ENCODE results near the gene RGS6. TPM values are rescaled to one million over a fixed set of nuclear protein-coding genes. Genes with fewer than 3 reads are reported as not detected.

RGS6 gene
- total RNA-seq, 6 donors from 2014 or later = 0.83 to 12.9 (median 2.2) TPM; not detected in 1

DNA sequence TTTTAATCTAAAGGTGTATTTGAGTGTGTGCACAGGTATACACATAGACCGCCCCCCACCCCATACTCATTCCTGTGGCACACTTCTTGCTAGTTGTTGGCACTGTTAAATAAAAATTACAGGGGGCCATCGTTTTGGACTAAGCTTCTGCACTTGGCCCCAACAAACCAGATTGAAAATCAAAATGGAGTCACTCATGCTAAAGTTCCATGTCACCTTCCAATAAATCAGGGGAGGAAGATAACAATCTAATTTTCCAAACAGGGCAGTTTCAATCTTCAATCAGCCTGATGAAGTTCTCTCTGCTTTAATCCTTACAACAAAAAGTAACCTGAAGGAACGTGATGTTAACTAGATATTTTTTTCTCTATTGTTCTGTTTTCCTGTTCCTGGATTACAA, 78.2 kb downstream of the RGS6 start:
- 70 to 75% methylated on average over 3 of the region's 3 CpGs for WGBS, 2 donors
- Histone ChIP-seq H3K36me3 (no peaks in the 10 kb centered on the region), H3K4me1 (no peaks in the 10 kb centered on the region), H3K27me3 (no peaks in the 10 kb centered on the region), H3K27ac (no peak overlapping the region), H3K4me3 (no peak overlapping the region), H3K9me3 (no peaks in the 10 kb centered on the region)
- DNase-seq = no peak
- TF ChIP-seq POLR2AphosphoS5 (IDR thresholded peaks at IDR 0.05) (no peak), CTCF (IDR thresholded peaks at IDR 0.05) (no peak), POLR2A (IDR thresholded peaks at IDR 0.05) (no peak)
- no peak for ATAC-seq (ENCODE audit: low FRiP score in 2 of 2)

DNA sequence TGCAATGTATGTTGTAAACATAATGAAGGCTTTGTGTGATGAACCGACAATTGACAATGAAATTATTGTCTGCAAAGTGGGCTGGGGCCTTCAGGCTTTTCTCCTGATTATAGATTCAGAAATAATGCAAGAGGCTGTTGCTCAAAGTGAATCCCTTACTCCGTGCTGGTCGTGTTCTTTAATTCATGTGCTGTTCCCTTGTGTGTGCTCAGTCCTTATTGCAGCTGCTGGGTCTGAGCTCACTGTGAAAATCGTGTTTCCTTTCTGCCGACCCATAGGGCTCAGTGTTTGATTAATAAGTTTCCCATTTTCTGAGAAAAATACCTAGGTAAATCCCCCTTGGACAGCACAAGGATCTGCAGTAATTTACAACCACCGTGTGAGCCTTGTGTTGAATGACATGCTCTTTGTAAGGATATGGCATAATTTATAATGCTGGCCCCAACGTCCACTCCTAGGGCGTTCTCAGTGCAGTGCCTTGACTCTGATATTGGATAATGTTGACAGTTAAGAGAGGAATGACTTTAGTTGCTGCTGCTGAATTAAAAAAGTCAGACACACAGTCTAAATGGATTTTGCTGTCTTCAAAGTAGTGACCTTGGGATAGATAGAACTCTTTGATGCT, 81.6 kb downstream of the RGS6 start:
- Histone ChIP-seq H3K27me3 (no peaks in the 10 kb centered on the region), H3K27ac (no peak overlapping the region), H3K36me3 (no peaks in the 10 kb centered on the region), H3K4me3 (no peak overlapping the region), H3K9me3 (no peaks in the 10 kb centered on the region), H3K4me1 (no peaks in the 10 kb centered on the region)
- TF ChIP-seq CTCF (IDR thresholded peaks at IDR 0.05) = no peak
- no peak for TF ChIP-seq POLR2AphosphoS5 (IDR thresholded peaks at IDR 0.05)
- no peak for TF ChIP-seq POLR2A (IDR thresholded peaks at IDR 0.05)
- no peak for TF ChIP-seq EP300 (IDR thresholded peaks at IDR 0.05)
- no peak for DNase-seq
- no peak for ATAC-seq (ENCODE audit: low FRiP score in 2 of 2)
- 76% methylated on average over 8 of the region's 8 CpGs for WGBS, 2 donors

DNA sequence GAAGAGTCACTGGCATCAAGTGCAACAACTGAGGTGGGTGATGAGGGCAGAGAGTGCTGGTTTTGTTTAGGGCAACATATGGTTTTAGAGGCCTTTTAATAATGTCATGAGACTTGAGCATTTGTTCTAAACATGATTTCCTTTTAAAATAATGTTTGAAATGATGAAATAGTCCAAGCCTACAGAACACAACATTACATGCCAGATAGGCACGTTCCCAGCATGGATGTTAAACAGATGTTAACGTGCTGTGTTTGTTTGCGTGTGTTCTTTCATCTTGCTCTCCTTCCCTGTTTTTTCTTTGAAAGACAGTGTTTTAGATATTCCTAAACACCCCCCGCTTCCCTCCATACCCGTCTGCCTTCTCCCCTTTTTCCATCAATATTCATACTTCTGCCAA, 82.3 kb downstream of the RGS6 start:
- H3K9me3 ChIP-seq = no peaks in the 10 kb centered on the region
- no peaks in the 10 kb centered on the region for H3K27me3 ChIP-seq
- TF ChIP-seq POLR2AphosphoS5 (IDR thresholded peaks at IDR 0.05) = no peak
- no peak for TF ChIP-seq EP300 (IDR thresholded peaks at IDR 0.05)
- no peak for TF ChIP-seq CTCF (IDR thresholded peaks at IDR 0.05)
- TF ChIP-seq POLR2A (IDR thresholded peaks at IDR 0.05) = no peak
- ATAC-seq (ENCODE audit: low FRiP score in 2 of 2) = no peak
- no peak overlapping the region for H3K4me3 ChIP-seq
- H3K36me3 ChIP-seq = no peaks in the 10 kb centered on the region
- no peak for DNase-seq
- no peaks in the 10 kb centered on the region for H3K4me1 ChIP-seq
- no peak overlapping the region for H3K27ac ChIP-seq
- 87 to 88% methylated on average over 5 of the region's 5 CpGs for WGBS, 2 donors

DNA sequence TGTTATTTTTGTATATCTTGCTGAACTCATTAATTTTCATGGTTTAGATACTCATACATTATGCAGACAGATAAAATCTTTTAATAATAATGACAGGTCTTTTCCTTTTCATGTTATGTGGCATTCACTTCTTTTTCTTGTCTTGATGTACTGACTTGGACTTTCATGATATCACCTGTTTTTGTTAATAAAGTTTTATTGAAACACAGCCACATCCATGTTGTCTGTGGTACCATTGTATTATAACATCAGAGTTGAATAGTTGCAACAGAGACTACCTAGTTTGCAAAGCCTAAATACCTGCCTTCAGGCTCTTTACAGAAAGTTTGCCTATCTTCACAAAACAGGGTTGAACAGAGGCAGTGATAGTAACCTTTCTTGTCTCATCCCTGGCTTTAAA, 85.1 kb downstream of the RGS6 start:
- H3K9me3 ChIP-seq = no peaks in the 10 kb centered on the region
- DNase-seq (no peak), ATAC-seq (ENCODE audit: low FRiP score in 2 of 2) (no peak)
- no peak for TF ChIP-seq POLR2A (IDR thresholded peaks at IDR 0.05)
- TF ChIP-seq POLR2AphosphoS5 (IDR thresholded peaks at IDR 0.05) = no peak
- no peak for TF ChIP-seq EP300 (IDR thresholded peaks at IDR 0.05)
- no peak for TF ChIP-seq CTCF (IDR thresholded peaks at IDR 0.05)
- no peak overlapping the region for H3K27ac ChIP-seq
- H3K27me3 ChIP-seq = no peaks in the 10 kb centered on the region
- no peak overlapping the region for H3K4me3 ChIP-seq
- H3K36me3 ChIP-seq = no peaks in the 10 kb centered on the region
- no peaks in the 10 kb centered on the region for H3K4me1 ChIP-seq
